ENCODE results near the gene HDGFL3. TPM values are rescaled to one million over a fixed set of nuclear protein-coding genes. Genes with fewer than 3 reads are reported as not detected.
A peak's percentile ranks its signal among the peaks of the same experiment; 100 is the strongest.

HDGFL3 gene
- total RNA-seq, 1 donor from 2014 or later = 130 TPM

- H3K4me1 Mint-ChIP-seq (ENCODE audit: low read depth, unreplicated experiment) = no peaks in the 10 kb centered on the region
- no peaks in the 10 kb centered on the region for H3K9me3 Mint-ChIP-seq (ENCODE audit: unreplicated experiment)
- H3K27me3 Mint-ChIP-seq (ENCODE audit: unreplicated experiment) = no peaks in the 10 kb centered on the region
- peaks cover 10% of the 10 kb centered on the region for H3K36me3 Mint-ChIP-seq (ENCODE audit: unreplicated experiment)
- no peak overlapping the region for H3K27ac Mint-ChIP-seq (ENCODE audit: unreplicated experiment)
- no peak for TF ChIP-seq CTCF (IDR thresholded peaks at IDR 0.05; ENCODE audit: partially characterized antibody, unreplicated experiment)
- no peak for DNase-seq
- no peak overlapping the region for H3K4me3 Mint-ChIP-seq (ENCODE audit: unreplicated experiment)
These were observed 7.7 kb upstream of the HDGFL3 start for GRCh38 chr15:83215306-83215705.

GRCh38 chr15:83210619-83211018, 3.0 kb upstream of the HDGFL3 start:
- Mint-ChIP-seq H3K27me3 (ENCODE audit: unreplicated experiment) (peaks cover 9% of the 10 kb centered on the region), H3K27ac (ENCODE audit: unreplicated experiment) (no peak overlapping the region), H3K36me3 (ENCODE audit: unreplicated experiment) (peaks cover 5% of the 10 kb centered on the region), H3K9me3 (ENCODE audit: unreplicated experiment) (peaks cover 6% of the 10 kb centered on the region), H3K4me3 (ENCODE audit: unreplicated experiment) (no peak overlapping the region), H3K4me1 (ENCODE audit: low read depth, unreplicated experiment) (peaks cover 1% of the 10 kb centered on the region)
- peak; percentile 21 for DNase-seq
- no peak for TF ChIP-seq CTCF (IDR thresholded peaks at IDR 0.05; ENCODE audit: partially characterized antibody, unreplicated experiment)

GRCh38 chr15:83209333-83209732, 1.7 kb upstream of the HDGFL3 start:
- H3K9me3 Mint-ChIP-seq (ENCODE audit: unreplicated experiment) = peaks cover 6% of the 10 kb centered on the region
- H3K27me3 Mint-ChIP-seq (ENCODE audit: unreplicated experiment) = peaks cover 9% of the 10 kb centered on the region
- no peak for TF ChIP-seq CTCF (IDR thresholded peaks at IDR 0.05; ENCODE audit: partially characterized antibody, unreplicated experiment)
- H3K4me3 Mint-ChIP-seq (ENCODE audit: unreplicated experiment) = no peak overlapping the region
- DNase-seq = no peak
- H3K36me3 Mint-ChIP-seq (ENCODE audit: unreplicated experiment) = peaks cover 5% of the 10 kb centered on the region
- H3K27ac Mint-ChIP-seq (ENCODE audit: unreplicated experiment) = no peak overlapping the region
- H3K4me1 Mint-ChIP-seq (ENCODE audit: low read depth, unreplicated experiment) = peaks cover 6% of the 10 kb centered on the region

- no peak overlapping the region for H3K4me3 Mint-ChIP-seq (ENCODE audit: unreplicated experiment)
- peaks cover 9% of the 10 kb centered on the region for H3K27me3 Mint-ChIP-seq (ENCODE audit: unreplicated experiment)
- H3K36me3 Mint-ChIP-seq (ENCODE audit: unreplicated experiment) = peaks cover 5% of the 10 kb centered on the region
- no peak for DNase-seq
- H3K4me1 Mint-ChIP-seq (ENCODE audit: low read depth, unreplicated experiment) = peaks cover 12% of the 10 kb centered on the region
- no peak overlapping the region for H3K27ac Mint-ChIP-seq (ENCODE audit: unreplicated experiment)
- peaks cover 6% of the 10 kb centered on the region for H3K9me3 Mint-ChIP-seq (ENCODE audit: unreplicated experiment)
- TF ChIP-seq CTCF (IDR thresholded peaks at IDR 0.05; ENCODE audit: partially characterized antibody, unreplicated experiment) = no peak
These were observed 691 bp upstream of the HDGFL3 start for GRCh38 chr15:83208367-83208661.

- peaks cover 9% of the 10 kb centered on the region for H3K27me3 Mint-ChIP-seq (ENCODE audit: unreplicated experiment)
These were observed 489 bp downstream of the HDGFL3 start for GRCh38 chr15:83207009-83207659.

More at GRCh38 chr15:83207009-83207659, 489 bp downstream of the HDGFL3 start:
- TF ChIP-seq CTCF (IDR thresholded peaks at IDR 0.05; ENCODE audit: partially characterized antibody, unreplicated experiment) = no peak
- Mint-ChIP-seq H3K4me3 (ENCODE audit: unreplicated experiment) (no peak overlapping the region), H3K9me3 (ENCODE audit: unreplicated experiment) (peaks cover 8% of the 10 kb centered on the region), H3K36me3 (ENCODE audit: unreplicated experiment) (peaks cover 5% of the 10 kb centered on the region), H3K27ac (ENCODE audit: unreplicated experiment) (no peak overlapping the region), H3K4me1 (ENCODE audit: low read depth, unreplicated experiment) (peaks cover 19% of the 10 kb centered on the region)
- peak; percentile 79 for DNase-seq

Measured in glutamatergic neuron (in vitro differentiated cells).